K562 (cell line): ENCODE results near the gene TDRD12. TPM values are rescaled to one million over a fixed set of nuclear protein-coding genes. Genes with fewer than 3 reads are reported as not detected.
A peak's percentile ranks its signal among the peaks of the same experiment; 100 is the strongest.

Source experiments
- ATAC-seq: fragments of 200-7000 bp; cut with Tn5 transposase; 3 replicates; pipeline ENCODE4 v1.9.1; 2020; ENCODE audit warnings: moderate library complexity
- BruUV-seq: library from RNA; stranded (reverse); fragments of 400-500 nt; replicated peaks from 2 replicates; lab custom pipeline; 2021; lab: Mats Ljungman, UMichigan
- CTCF ChIA-PET: fragments of 300-600 bp; formaldehyde crosslinking; extraction: SDS; loops from one replicate; lab custom pipeline; 2021; ENCODE audit warnings: low intra/inter-chr PET ratio; lab: Yijun Ruan, JAX
- POLR2A ChIA-PET: fragments of 300-600, 350-650 bp; sonication (Branson Sonifier 250); formaldehyde crosslinking; extraction: SDS; loops from one replicate; lab custom pipeline; 2021; ENCODE audit warnings: antibody characterized with exemption, inconsistent platforms; lab: Yijun Ruan, JAX
- DNase-seq, 4 experiments: peaks; one replicate each; pipeline versions ENCODE4 v3.0.0 to v3.0.0-alpha.2; 2011 to 2018; ENCODE audit warnings: low spot score in 3 of 4, mixed read lengths in 3 of 4; ENCODE audit errors: extremely low read depth in 1 of 4
- FAIRE-seq: peaks from 2 replicates; lab custom pipeline; 2011; peaks lifted over from hg19 to GRCh38; lab: Jason Lieb, UNC
- H2AFZ ChIP-seq: 2 replicates; pipeline ENCODE4 v1.6.0; 2011; ENCODE audit warnings: low read depth, low read length, control low read depth, inconsistent platforms
- H3K27ac ChIP-seq: fragments of 200-600 bp; 3 replicates; pipeline ENCODE4 v1.8.0; 2011; ENCODE audit warnings: low read depth, mild to moderate bottlenecking, control low read depth, inconsistent platforms, low read length, moderate library complexity, mixed read lengths; ENCODE audit errors: extremely low read depth
- H3K27me3 ChIP-seq, 2 experiments: fragments of 300-600 bp in 1 of 2; 2 replicates in 1 of 2; 3 replicates in 1 of 2; pipeline versions ENCODE4 v1.6.0 to v1.8.0; 2011; ENCODE audit warnings: inconsistent platforms in 2 of 2, low read length in 2 of 2, mild to moderate bottlenecking in 1 of 2, mixed read lengths in 1 of 2, moderate library complexity in 1 of 2; ENCODE audit not compliant: control insufficient read depth in 2 of 2, insufficient read depth in 2 of 2
- H3K36me3 ChIP-seq: fragments of 300-600 bp; 3 replicates; pipeline ENCODE4 v1.8.0; 2011; ENCODE audit warnings: mild to moderate bottlenecking, low read length, inconsistent platforms; ENCODE audit not compliant: control insufficient read depth, insufficient read depth
- H3K4me1 ChIP-seq, 2 experiments: fragments of 200-600 bp in 1 of 2; replicated peaks in 1 of 2; 2 replicates in 1 of 2; 3 replicates in 1 of 2; pipeline versions ENCODE4 v1.5.1 to v1.8.0; 2011; ENCODE audit warnings: inconsistent platforms in 2 of 2, low read length in 2 of 2, mild to moderate bottlenecking in 1 of 2, mixed read lengths in 1 of 2, moderate library complexity in 1 of 2; ENCODE audit not compliant: control insufficient read depth in 2 of 2, insufficient read depth in 2 of 2
- H3K4me2 ChIP-seq: 2 replicates; pipeline ENCODE4 v1.6.1; 2011; ENCODE audit warnings: low read length, control low read depth, inconsistent platforms, mixed read lengths; ENCODE audit not compliant: insufficient read depth
- H3K4me3 ChIP-seq: fragments of 200-600 bp; sonication (generic), shearing (Covaris generic); 2 replicates; pipeline ENCODE4 v1.5.1; 2016; ENCODE audit warnings: control low read depth, inconsistent platforms
- H3K79me2 ChIP-seq: fragments of 200-600 bp; 3 replicates; pipeline ENCODE4 v1.8.0; 2011; ENCODE audit warnings: low read length, inconsistent platforms; ENCODE audit not compliant: control insufficient read depth, insufficient read depth
- H3K9ac ChIP-seq, 2 experiments: 2 replicates each; pipeline versions ENCODE4 v1.6.0 to v1.6.1; 2011; ENCODE audit warnings: low read depth in 2 of 2, low read length in 2 of 2, control low read depth in 1 of 2, inconsistent platforms in 1 of 2, mild to moderate bottlenecking in 1 of 2, mixed read lengths in 1 of 2; ENCODE audit not compliant: insufficient read depth in 1 of 2
- H3K9me1 ChIP-seq: one replicate; pipeline ENCODE4 v1.6.0; 2011; ENCODE audit warnings: inconsistent platforms, mild to moderate bottlenecking, low read length, moderate library complexity; ENCODE audit not compliant: control insufficient read depth, insufficient read depth
- H3K9me3 ChIP-seq: replicated peaks from 2 replicates; pipeline ENCODE4 v1.5.1; 2011; ENCODE audit warnings: low read depth, low read length, inconsistent platforms; ENCODE audit not compliant: control insufficient read depth, insufficient read depth
- H4K20me1 ChIP-seq: replicated peaks from 2 replicates; pipeline ENCODE4 v1.6.1; 2011; ENCODE audit warnings: low read length, inconsistent platforms, mixed read lengths; ENCODE audit not compliant: control insufficient read depth, insufficient read depth
- ATF1 ChIP-seq, 2 experiments: fragments of 450-650 bp in 1 of 2; IDR thresholded peaks; 2 replicates each; pipeline ENCODE4 v1.6.1; 2016; ENCODE audit warnings: missing compliant biosample characterization in 1 of 2, missing genetic modification characterization in 1 of 2
- CUX1 ChIP-seq: fragments of 200-800 bp; sonication (Bioruptor generic); IDR thresholded peaks from 2 replicates; pipeline ENCODE4 v1.6.1; 2016; ENCODE audit warnings: missing genetic modification characterization, missing compliant biosample characterization
- HLTF ChIP-seq: fragments of 450-650 bp; IDR thresholded peaks from 2 replicates; pipeline ENCODE4 v1.6.1; 2016
- NR2C2 ChIP-seq, 2 experiments: fragments of 200-800 bp in 1 of 2; sonication (Bioruptor generic) in 1 of 2; sonication (generic) in 1 of 2; formaldehyde crosslinking in 1 of 2; IDR thresholded peaks; 2 replicates each; pipeline versions ENCODE4 v1.6.1 to v1.8.0; 2016 to 2022; ENCODE audit warnings: mild to moderate bottlenecking in 1 of 2, missing compliant biosample characterization in 1 of 2, missing genetic modification characterization in 1 of 2, missing genetic modification reagents in 1 of 2
- RBM22 ChIP-seq: fragments of 200-400 bp; formaldehyde crosslinking; IDR thresholded peaks from 2 replicates; pipeline ENCODE4 v1.6.1; 2018; ENCODE audit warnings: low read length, low read depth; ENCODE audit not compliant: poor library complexity, severe bottlenecking
- SMAD1 ChIP-seq: fragments of 150-350 bp; IDR thresholded peaks from 2 replicates; pipeline ENCODE4 v1.6.1; 2014; ENCODE audit warnings: low read length, low read depth; ENCODE audit not compliant: partially characterized antibody
- SP2 ChIP-seq: IDR thresholded peaks from 2 replicates; pipeline ENCODE4 v1.6.1; 2011; ENCODE audit warnings: mild to moderate bottlenecking, low read depth, low read length, moderate library complexity; ENCODE audit not compliant: poor library complexity, severe bottlenecking; ENCODE audit errors: extremely low read depth
- TRIM24 ChIP-seq, 2 experiments: fragments of 450-650 bp; IDR thresholded peaks; 2 replicates each; pipeline ENCODE4 v1.6.1; 2016
- ZC3H11A ChIP-seq: IDR thresholded peaks from 2 replicates; pipeline ENCODE4 v1.6.1; 2012; ENCODE audit warnings: low read depth, low read length, improper control_type of control experiment
- ZNF354B ChIP-seq: fragments of 250-450 bp; sonication (Bioruptor Pico); IDR thresholded peaks from 2 replicates; pipeline ENCODE4 v1.4.0; 2020
- ZNF395 ChIP-seq: fragments of 200-800 bp; sonication (Bioruptor generic); IDR thresholded peaks from 2 replicates; pipeline ENCODE4 v1.6.1; 2017; ENCODE audit warnings: missing genetic modification characterization, missing compliant biosample characterization
- ZNF778 ChIP-seq: fragments of 450-650 bp; formaldehyde crosslinking; IDR thresholded peaks from 2 replicates; pipeline ENCODE4 v1.4.0; 2020; ENCODE audit warnings: mild to moderate bottlenecking, moderate library complexity
- WGBS: fragments of 100-300 bp; shearing (Covaris generic); methylation state at CpG from one replicate; pipeline ENCODE4 v1.1.6; 2016; ENCODE audit warnings: low coverage, mixed read lengths; ENCODE audit not compliant: insufficient coverage; ENCODE audit errors: missing lambda C conversion rate; 5-methylcytosine and 5-hydroxymethylcytosine counted together
- in situ Hi-C: fragments of 300-500 bp; cut with MboI; formaldehyde crosslinking; loops from 4 replicates; pipeline ENCODE4 v1.15.0; 2018; ENCODE audit warnings: inconsistent platforms, mixed read lengths
- intact Hi-C: fragments of 100-400 bp; cut with micrococcal nuclease; formaldehyde crosslinking; loops from 2 replicates; pipeline ENCODE4 v1.14.2; 2022
- polyA plus RNA-seq, 8 experiments: library from polyadenylated mRNA; depleted of rRNA in 4 of 8; stranded (reverse) in 5 of 8; unstranded in 3 of 8; fragments of >200 nt; fragmentation: Nextera tagmentation in 2 of 8; fragmentation: Illumina TruSeq in 1 of 8; extraction: Ambion mirVana in 2 of 8; extraction: Trizol in 1 of 8; gene quantifications; 2 replicates each; pipeline versions ENCODE4 v1.2.1 to v1.2.3, GENCODE V29; 2011 to 2014; ENCODE audit warnings: inconsistent platforms in 1 of 8, missing spikeins in 1 of 8
- total RNA-seq, 7 experiments: library from RNA; depleted of rRNA in 6 of 7; stranded (reverse); fragments of >200 nt in 6 of 7; fragmentation: Illumina TruSeq in 2 of 7; extraction: Trizol in 2 of 7; gene quantifications; 2 replicates each; pipeline versions ENCODE4 v1.2.1 to v1.2.3, GENCODE V29; 2011 to 2021; ENCODE audit warnings: low replicate concordance in 1 of 7

The TDRD12 gene
- total and polyA plus RNA-seq, 9 of the 15 experiments (the other 6 are each of a cell fraction or from before 2014, with no cell fraction given), result 0.03 TPM; not detected in 8

- TF ChIP-seq ATF1 (CRISPR knock-in tag; IDR thresholded peaks at IDR 0.05) (peak; percentile 21; the same call in 1 of the 2 replicates), ATF1 (tag; IDR thresholded peaks at IDR 0.05) (peak; percentile 70), TRIM24 (IDR thresholded peaks at IDR 0.05) (no peak)
These were observed 27.4 kb upstream of the TDRD12 start (continued) for GRCh38 chr19:32691952-32692726.

- Histone ChIP-seq H3K9me1 (no peaks in the 10 kb centered on the region), H3K4me2 (peak overlapping the region; percentile 96), H2AFZ (peak overlapping the region; percentile 88), H3K4me3 (peak overlapping the region; percentile 73), H3K79me2 (peaks cover 85% of the 10 kb centered on the region), H4K20me1 (no peaks in the 10 kb centered on the region), H3K9ac (peak overlapping the region; percentile 89 to 100), H3K9me3 (peaks cover 23% of the 10 kb centered on the region), H3K4me1 (peaks cover 16 to 29% of the 10 kb centered on the region in 2 experiments; a peak in 4 of 5 replicates), H3K27ac (peak overlapping the region; percentile 86), H3K36me3 (peaks cover 39% of the 10 kb centered on the region), H3K27me3 (no peaks in the 10 kb centered on the region)
- WGBS, result 2% methylated on average over 7 of the region's 7 CpGs
- peak in 1 of 4 experiments; percentile 49 for DNase-seq
- POLR2A ChIA-PET, result interaction anchor here (1.0 to 1.9 kb wide), 3 partner anchors 15 to 29 kb away, joined by 3 to 4 read pairs (median 4); no protein-coding TSS in a partner anchor
- FAIRE-seq, result no peak
- in situ Hi-C loops, result no loop called here
- CTCF ChIA-PET, result no interaction called here
- intact Hi-C loops, result loop anchor here (10.0 kb wide), 1 partner anchor 282 kb away; the partner anchor contains the start of genes CEP89 and FAAP24
- no TSS peak for BruUV-seq
- ATAC-seq, result peak; percentile 26
- TF ChIP-seq SMAD1, result no peak
- no peak for TF ChIP-seq ZC3H11A
- no peak for TF ChIP-seq HLTF
- TF ChIP-seq SP2, result no peak
- no peak for TF ChIP-seq NR2C2 (CRISPR knock-in tag; IDR thresholded peaks at IDR 0.05)
- no peak for TF ChIP-seq NR2C2 (tag; IDR thresholded peaks at IDR 0.05)
- no peak for TF ChIP-seq ZNF395 (CRISPR knock-in tag)
- TF ChIP-seq RBM22, result no peak
- no peak for TF ChIP-seq ZNF354B
- peak; percentile 74 for TF ChIP-seq CUX1 (CRISPR knock-in tag)
- no peak for TF ChIP-seq ZNF778
These were observed 26.9 kb upstream of the TDRD12 start for GRCh38 chr19:32692727-32693061.
